BJ (cell line): ENCODE results near the gene ABHD1. TPM values are rescaled to one million over a fixed set of nuclear protein-coding genes. Genes with fewer than 3 reads are reported as not detected.
"Not testable (repeated sequence)": the region's sequence is repeated elsewhere in the genome, so short reads cannot be mapped to it uniquely, and the experiment has no call there.

Experiments used
- CTCF ChIA-PET: fragments of 350-600 bp; formaldehyde crosslinking; extraction: SDS; loops from one replicate; lab custom pipeline; 2021; ENCODE audit warnings: antibody characterized with exemption, inconsistent platforms; lab: Yijun Ruan, JAX
- POLR2A ChIA-PET: fragments of 300-600 bp; sonication (Branson Sonifier 250); formaldehyde crosslinking; extraction: SDS; loops from one replicate; lab custom pipeline; 2021; ENCODE audit warnings: antibody characterized with exemption; lab: Charles Lee
- DNase-seq: peaks from one replicate; pipeline ENCODE4 v3.0.0-alpha.2; 2011; ENCODE audit warnings: low read depth
- H3K27me3 ChIP-seq: 2 replicates; pipeline ENCODE4 v1.6.0; 2011; ENCODE audit warnings: low read length; ENCODE audit not compliant: control insufficient read depth, insufficient read depth
- H3K36me3 ChIP-seq: 2 replicates; pipeline ENCODE4 v1.5.1; 2011; ENCODE audit warnings: low read length; ENCODE audit not compliant: control insufficient read depth, insufficient read depth
- H3K4me3 ChIP-seq: 2 replicates; pipeline ENCODE4 v1.5.1; 2011; ENCODE audit warnings: low read depth, mild to moderate bottlenecking, control low read depth, low read length
- CTCF ChIP-seq: IDR thresholded peaks from 2 replicates; pipeline ENCODE4 v1.5.1; 2011; ENCODE audit warnings: low read depth, mild to moderate bottlenecking, control low read depth, inconsistent platforms, low read length, moderate library complexity; ENCODE audit not compliant: insufficient read depth
- polyA plus RNA-seq: library from polyadenylated mRNA; depleted of rRNA; stranded (reverse); fragments of >200 nt; gene quantifications from 2 replicates; pipeline ENCODE4 v1.2.3, GENCODE V29; 2011

Gene ABHD1
- polyA plus RNA-seq, 1 experiment, result not detected

GRCh38 chr2:27174638-27175037 is 51.0 kb downstream of the ABHD1 start:
- ChIA-PET CTCF (interaction anchor here (1.3 kb wide), 1 partner anchor 75 kb away, joined by 3 read pairs; no protein-coding TSS in a partner anchor), POLR2A (no interaction called here)
- no peak for TF ChIP-seq CTCF
- H3K4me3 ChIP-seq, result no peak overlapping the region
- H3K27me3 ChIP-seq, result peaks cover 27% of the 10 kb centered on the region
- no peaks in the 10 kb centered on the region for H3K36me3 ChIP-seq
- DNase-seq, result no peak

- Histone ChIP-seq H3K36me3 (no peaks in the 10 kb centered on the region), H3K27me3 (peaks cover 26% of the 10 kb centered on the region), H3K4me3 (no peak overlapping the region)
- DNase-seq, result no peak
- no peak for TF ChIP-seq CTCF
- ChIA-PET POLR2A (no interaction called here), CTCF (interaction anchor here (1.2 to 1.3 kb wide), 3 partner anchors 16 to 128 kb away, joined by 3 to 4 read pairs (median 4); no protein-coding TSS in a partner anchor)
Measured at GRCh38 chr2:27175330-27175729, 51.7 kb downstream of the ABHD1 start.

DNA sequence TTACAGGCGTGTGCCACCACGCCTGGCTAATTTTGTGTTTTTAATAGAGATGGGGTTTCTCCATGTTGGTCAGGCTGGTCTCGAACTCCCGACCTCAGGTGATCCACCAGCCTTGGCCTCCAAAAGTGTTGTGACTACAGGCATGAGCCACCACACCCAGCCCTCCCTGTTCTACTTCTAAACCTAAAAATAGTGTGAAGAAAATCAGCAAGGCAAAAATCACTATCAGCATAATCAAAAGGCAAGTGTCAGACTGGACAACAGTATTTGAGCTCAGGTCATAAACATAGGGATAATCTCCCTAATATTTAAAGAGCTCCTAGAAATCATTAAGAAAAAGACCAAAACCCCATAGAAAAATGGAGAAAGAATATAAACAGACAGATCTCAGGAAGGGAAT is 52.2 kb downstream of the ABHD1 start:
- CTCF ChIA-PET, result interaction anchor here (0.8 to 1.3 kb wide), 3 partner anchors 16 to 128 kb away, joined by 3 to 4 read pairs (median 4); no protein-coding TSS in a partner anchor
- peaks cover 25% of the 10 kb centered on the region for H3K27me3 ChIP-seq
- POLR2A ChIA-PET, H3K36me3 ChIP-seq, H3K4me3 ChIP-seq, DNase-seq: not testable (repeated sequence)

- H3K36me3 ChIP-seq, result no peaks in the 10 kb centered on the region
- peaks cover 18% of the 10 kb centered on the region for H3K27me3 ChIP-seq
- no peak overlapping the region for H3K4me3 ChIP-seq
- DNase-seq, result no peak
- POLR2A ChIA-PET, result no interaction called here
- TF ChIP-seq CTCF, result no peak
- CTCF ChIA-PET, result interaction anchor here (1.6 to 2.9 kb wide), 2 partner anchors 8 to 10 kb away, joined by 3 to 12 read pairs; no protein-coding TSS in a partner anchor
Measured at GRCh38 chr2:27177441-27178351, 54.1 kb downstream of the ABHD1 start.

DNA sequence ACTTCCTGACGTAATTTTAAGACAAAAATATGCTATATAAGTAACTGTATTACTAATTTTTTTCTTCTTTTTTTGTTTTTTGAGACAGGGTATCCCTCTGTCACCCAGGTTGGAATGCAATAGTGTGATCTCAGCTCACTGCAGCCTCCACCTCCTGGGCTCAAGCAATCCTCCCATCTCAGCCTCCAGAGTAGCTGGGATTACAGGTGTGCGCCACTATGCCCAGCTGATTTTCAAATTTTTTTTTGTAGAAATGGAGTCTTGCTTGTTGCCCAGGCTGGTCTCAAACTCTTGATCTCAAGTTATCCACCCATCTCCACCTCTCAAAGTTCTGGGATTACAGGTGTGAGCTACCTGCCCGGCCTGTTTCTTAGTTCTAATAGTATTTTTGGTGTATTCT is 54.9 kb downstream of the ABHD1 start:
- ChIA-PET CTCF (interaction anchor here (1.6 to 2.9 kb wide), 2 partner anchors 8 to 11 kb away, joined by 3 to 12 read pairs; no protein-coding TSS in a partner anchor), POLR2A (no interaction called here)
- no peak for DNase-seq
- TF ChIP-seq CTCF, result no peak
- Histone ChIP-seq H3K27me3 (peaks cover 14% of the 10 kb centered on the region), H3K36me3 (no peaks in the 10 kb centered on the region), H3K4me3 (no peak overlapping the region)
